Measurements from ENCODE around the gene ADAMTS6.

The ADAMTS6 gene

DNA sequence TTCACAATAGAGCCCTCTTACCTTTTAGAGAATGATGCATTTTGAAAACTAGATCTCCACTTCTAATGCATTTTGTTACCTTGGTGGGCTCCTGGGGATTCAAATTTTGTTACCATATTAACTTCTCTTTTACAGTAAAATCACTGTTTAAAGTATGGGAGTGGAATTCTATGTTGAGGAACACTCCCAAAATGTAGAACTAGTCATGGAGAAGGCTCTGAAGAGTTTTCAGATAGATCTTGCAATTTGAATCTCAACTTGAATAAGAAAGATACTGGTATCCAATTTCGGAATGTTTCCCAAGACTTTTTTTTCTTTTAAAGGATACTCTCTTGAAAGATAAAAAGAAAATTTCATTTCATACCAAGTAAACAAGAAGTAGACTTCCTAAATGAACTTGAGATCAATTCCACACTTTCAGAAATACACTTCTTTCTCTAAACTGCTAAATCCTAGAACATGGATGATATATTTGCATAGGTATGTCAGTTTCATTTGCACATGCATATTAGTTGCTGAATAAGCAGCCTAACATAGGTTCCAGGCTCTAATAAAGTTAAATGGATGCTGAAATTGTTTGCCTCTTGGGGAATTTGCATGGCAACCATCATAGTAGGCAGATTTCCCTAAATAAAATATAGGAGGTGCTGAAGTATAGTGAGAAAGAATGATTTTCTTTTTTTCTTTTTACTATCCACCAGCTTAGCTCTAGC is 205.4 kb downstream of the ADAMTS6 start:
- DNase-seq = no peak

DNA sequence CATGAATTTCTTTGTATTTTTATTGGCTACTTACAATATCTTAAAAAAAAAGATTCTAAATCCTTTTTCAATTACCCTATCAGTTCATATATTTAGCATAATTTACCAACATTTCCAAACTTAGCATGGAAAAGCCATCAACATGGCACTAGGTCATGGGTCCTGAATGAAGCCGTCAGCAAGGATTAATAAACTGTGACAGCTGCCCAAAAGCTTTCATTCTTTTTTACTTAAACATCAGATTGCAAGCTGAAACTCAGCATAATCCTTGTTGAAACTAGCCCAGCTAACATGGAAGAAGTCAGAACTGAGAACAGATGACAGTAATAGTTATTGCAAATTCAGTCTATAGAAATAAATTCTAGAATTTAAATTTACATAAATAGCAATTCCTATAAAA is 209.8 kb downstream of the ADAMTS6 start:
- no peak for DNase-seq

DNA sequence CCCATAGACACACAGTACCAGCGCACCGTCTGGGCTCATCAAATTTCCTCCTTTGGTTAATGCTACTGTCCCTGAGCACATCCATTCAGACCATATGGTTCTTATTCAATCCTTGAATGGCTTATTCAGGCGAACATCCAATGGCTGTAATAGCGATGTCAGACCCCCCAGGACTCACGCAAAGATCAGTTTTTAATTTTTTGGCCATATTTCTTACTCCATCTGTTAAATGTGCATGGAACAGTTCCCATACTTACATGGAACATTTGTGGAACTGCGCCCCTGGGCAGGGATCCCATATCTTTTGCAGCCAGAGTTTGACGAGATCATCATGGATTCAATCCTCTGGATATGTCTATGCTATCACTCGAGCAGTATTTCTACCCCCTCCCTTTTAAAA is 213.2 kb downstream of the ADAMTS6 start:
- DNase-seq = no peak

DNA sequence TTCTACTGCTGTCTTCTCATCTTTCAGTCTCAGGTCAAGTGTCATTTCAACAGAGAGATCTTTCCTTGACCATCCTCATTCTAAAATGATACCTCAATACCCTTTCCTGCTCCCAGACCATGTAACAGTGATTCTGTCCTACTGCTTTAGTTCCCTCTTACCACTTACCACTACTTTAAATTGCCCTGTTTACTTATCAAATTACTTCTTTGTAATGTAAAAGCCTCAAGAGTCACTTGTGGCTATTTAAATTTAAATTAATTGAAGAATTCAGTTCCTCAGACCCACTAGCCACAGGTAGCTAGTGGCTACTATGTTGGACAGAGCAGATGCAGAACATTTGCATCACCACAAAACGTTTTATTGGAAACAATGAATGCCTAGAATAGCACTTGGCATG is 217.3 kb downstream of the ADAMTS6 start:
- DNase-seq = no peak

DNA sequence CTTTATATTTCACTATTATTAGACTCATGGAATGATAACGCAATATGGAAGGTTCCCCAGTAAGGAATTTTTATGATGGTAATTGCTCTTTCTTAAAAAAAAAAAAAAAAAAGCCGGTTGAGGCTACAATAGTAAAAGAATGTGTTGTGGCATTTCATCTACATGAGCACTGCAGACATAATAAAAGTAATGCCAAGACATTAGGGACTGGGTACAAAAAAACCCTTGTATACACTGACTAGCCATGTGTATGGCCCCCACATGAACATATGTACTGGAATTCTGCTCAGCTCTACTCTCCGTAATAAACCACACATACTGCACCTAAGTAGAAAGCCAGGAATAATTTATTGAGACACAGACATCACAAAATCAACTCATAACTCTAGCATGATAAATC is 218.4 kb downstream of the ADAMTS6 start:
- no peak for DNase-seq

DNA sequence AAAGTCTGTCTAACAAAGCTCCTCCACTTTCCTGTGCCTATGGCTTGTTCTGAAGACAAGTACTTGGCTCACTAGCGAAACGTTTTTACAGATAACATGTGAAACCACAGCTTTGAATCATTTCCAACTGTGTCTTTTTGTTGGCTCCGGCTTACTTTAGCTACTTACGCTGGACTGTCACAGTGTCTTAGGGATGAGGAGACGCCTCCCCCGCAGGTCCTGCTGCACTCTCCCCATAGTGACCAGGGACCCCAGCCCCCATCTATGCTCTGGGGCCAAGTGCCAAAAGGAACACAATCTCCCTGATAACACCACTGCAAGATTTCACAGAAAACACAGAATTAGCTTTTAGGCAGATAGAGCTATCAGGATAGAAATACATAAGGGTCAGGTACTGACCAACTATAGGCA is 219.1 kb downstream of the ADAMTS6 start:
- DNase-seq = no peak

DNA sequence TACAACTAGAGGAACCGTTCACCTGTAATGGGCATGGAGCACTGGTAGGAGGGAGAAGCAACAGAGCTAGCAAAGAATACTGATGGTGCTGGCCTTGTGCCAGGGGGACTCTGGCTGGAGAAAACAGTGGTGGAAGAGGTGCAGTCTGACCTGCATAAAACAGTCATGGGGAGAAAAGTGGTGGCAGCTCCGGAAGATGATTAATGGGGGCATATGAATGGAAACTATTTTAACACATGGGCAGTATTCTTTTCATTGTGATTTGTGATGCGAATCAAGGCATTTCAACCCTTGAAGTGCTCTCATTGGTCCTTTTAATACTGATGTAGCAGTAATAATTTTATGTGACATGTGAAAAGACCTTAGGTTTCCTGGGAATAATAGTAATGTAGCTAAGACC is 219.6 kb downstream of the ADAMTS6 start:
- DNase-seq = no peak

DNA sequence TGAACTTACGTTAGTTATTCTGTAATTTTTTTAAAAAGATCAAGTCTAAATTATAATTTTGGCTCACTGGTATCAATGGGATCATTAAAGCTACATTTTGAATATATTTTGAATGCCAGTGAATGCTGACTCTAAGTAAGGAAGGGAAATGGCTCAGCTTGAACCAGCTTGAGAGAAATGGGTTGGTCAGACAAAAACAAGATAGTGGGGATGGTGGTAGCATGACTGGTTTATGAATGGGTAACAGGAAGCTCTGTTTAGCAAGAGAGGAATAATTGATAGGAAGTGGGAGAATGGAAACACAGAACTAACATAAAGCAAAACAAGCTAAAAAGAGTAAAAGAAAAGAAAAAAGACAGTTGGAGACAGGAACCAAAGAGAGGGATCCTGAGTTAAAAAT is 220.2 kb downstream of the ADAMTS6 start:
- DNase-seq = no peak

DNA sequence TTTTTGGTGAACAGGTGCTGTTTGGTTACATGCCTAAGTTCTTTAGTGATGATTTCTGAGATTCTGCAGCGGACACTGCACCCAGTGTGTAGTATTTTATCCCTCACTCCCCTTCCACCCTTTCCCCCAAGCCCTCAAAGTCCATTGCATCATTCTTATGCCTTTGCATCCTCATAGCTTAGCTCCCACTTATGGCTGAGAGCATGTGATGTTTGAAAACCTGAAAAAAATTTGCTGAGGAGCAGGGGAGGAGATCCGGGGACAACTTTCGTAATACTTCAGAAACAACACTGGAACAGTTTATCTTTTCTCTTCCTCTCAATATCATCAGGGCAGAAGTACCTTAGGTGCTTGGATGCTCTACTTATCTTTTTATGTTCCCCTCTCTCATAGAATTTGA is 226.4 kb downstream of the ADAMTS6 start:
- DNase-seq = no peak

DNA sequence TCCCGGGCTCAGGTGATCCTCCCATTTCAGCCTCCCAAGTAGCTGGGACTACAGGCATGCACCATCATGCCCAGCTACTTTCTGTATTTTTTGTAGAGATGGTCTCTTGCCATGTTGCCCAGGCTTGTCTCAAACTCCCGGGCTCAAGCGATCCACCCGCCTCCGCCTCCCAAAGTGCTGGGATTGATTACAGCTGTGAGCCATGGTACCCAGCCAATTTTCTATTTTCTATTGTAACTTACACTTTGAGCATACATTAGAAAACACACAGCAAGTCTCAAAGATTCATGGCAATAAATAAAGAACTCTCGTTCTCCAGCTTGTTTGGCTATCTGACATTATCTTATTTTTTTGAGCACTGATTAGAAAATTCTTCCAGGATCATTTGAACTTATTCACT is 228.7 kb downstream of the ADAMTS6 start:
- no peak for DNase-seq

DNA sequence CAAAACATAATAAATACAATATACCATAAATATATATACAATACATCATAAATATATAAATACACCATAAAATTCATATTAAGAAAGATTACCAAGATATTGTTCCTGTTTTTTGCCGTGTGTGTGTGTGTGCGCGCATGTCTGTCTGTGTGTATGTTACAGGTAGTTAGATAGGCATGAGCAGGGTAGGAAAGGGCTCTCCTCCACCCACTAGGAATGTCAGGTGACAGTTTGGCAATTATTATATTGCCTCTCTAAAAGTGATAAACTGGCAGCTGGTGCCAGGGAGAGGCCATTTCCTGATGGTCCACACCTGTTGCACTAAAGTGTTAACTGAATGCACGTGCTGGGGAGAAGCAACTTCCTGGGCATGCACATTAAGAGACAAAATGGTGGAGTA is 232.8 kb downstream of the ADAMTS6 start:
- DNase-seq = no peak

DNA sequence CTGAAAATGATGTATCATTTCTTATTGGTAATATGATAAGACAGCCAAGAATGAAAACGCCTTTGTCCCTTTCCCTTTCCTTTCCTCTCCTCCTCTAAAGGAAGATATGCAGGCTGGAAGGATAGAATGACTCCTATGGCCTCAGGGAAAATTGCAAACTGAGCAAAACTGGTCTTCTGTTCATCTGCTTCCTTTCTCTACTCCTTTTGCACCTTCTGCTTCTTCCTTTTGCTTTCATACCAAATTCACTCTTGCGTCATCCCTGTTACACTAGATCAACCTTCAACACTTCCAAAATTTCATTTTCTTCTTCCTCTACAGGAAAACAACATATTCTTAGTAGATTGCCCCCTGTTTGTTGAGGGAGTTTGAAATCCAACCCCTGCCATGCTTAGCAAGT is 234.1 kb downstream of the ADAMTS6 start:
- DNase-seq = no peak

DNA sequence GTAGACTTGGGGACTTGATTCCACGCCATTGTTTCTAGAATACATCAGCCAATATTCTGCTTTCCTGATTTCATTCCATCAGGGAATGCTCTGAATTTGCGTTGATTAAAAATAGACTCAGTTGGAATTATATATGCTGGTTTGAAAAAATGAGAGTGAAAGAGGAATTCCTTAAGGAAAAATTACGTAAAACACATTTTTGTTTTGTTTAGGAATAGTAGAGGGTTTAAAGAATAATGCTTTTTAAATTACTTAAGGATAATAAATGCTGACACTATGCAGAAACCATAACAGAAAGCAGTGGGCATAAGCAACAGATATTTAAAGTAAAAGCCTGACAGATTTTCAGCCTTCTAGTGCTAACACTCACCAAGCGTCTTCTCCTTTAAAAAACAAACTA is 235.0 kb downstream of the ADAMTS6 start:
- no peak for DNase-seq

DNA sequence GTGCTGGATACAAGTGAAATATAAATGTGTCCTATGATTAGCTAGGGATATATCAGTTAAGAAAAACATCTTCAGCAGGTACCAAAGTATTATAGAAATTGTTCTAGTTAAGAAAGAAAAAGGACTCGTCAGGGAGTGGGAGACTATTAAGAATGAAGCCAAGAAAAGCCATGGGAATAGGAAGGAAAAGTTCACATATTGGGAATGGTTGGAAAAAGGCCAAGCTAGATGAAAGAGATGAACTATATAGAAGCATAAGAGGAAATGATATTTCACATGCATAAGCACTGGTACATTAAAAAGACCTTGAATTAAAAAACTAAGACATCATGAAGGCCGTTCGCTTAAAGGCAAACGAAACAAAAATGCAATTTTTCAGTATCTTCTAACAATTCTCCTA is 237.7 kb downstream of the ADAMTS6 start:
- no peak for DNase-seq

DNA sequence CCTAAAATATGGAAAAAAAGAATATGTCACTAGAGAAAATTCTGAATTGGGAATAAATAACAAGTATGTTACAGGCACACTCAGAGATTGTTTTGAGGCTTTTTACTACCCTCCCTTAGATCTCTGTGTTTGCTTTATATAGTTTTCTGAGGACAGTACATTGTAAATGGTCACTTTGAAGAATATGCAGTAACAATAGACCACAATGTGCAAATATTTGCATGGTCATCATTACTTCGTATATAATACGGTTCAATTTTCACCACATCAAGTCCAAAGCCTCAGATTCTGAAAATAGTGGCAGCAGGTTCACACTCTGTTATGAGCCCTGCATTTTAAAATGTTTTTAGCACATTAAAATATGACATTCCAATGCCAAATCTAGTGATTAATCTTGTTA is 238.6 kb downstream of the ADAMTS6 start:
- DNase-seq = no peak

DNA sequence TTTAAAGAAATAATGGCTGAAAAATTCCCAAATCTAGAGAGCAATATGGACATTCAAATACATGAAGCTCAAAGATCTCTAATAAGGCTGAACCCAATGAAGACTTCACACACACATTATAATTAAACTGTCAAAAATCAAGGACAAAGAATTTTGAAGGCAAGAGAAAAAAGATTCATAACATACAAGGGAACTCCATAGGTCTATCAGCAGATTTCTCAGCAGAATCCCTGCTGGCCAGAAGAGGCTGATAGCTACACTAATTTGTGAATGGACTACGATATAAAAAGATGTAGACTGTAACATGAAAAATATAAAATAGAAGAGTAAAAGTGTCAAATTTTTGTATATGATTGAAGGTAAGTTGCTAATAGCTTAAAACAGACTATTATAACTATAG is 251.9 kb downstream of the ADAMTS6 start:
- DNase-seq = no peak

DNA sequence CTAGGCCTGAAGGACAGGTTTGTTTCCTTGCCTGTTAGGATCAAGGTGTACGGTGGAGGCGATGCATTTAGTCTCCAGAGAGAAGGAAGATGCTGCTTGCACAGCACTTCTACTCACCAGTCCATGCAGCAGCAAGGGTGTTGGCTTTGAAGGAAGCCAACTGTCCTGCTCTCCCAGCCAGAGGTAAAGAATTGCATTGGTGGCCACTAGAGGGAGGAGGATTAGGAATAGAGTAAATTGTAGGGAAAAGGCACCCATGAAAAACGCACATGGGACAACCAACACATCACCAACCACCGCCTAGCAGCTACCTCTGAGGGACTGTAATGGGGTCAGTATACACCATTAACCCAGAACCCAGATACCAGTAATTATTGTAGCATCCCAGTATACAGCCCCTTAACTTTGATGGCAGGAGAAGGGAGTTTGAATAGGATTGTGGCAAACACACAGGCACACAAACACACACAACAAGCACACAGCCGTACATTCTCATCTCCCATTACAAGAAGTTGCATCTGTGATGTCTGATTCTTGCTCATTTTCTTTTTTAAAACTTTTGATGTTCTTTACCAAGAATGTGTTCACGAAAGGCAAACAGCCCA is 267.7 kb downstream of the ADAMTS6 start:
- DNase-seq = no peak

DNA sequence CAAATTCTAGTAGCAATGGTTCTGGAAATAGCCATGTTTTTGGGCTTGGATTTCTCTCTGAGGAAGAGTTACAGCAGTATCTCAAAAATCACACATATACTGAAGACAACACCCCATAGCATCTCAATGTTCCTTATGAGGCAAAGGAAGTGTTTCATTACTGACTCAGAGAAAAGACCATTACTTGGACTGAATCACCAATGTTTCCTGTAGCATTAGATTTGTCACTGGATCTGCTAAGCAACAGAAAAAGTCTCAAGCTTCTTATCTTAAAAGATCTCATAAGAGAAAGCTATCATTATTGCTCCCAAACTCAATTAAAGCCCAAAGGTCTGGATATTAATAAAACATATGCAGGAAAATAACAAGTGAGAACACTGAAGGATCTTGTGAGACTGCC is 272.4 kb downstream of the ADAMTS6 start:
- no peak for DNase-seq

DNA sequence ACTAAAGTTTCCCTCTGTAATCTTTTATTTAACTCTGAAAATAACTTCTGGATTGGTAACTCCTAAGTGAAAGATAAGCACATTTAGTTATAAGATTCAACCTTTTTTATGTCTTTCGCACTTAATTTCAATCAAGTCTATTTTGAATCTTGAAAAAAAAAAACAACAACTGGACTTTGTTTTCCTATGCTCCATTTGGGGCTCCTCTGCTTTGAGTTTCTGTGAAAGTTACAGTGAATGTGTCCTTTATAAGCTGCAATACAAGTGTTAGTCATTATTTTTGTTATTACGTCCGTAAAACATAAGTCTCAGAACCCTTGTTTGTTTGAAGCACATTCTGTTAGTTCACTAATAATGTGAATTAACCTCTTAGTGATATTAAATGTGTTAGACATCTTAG is 276.8 kb downstream of the ADAMTS6 start:
- DNase-seq = no peak

DNA sequence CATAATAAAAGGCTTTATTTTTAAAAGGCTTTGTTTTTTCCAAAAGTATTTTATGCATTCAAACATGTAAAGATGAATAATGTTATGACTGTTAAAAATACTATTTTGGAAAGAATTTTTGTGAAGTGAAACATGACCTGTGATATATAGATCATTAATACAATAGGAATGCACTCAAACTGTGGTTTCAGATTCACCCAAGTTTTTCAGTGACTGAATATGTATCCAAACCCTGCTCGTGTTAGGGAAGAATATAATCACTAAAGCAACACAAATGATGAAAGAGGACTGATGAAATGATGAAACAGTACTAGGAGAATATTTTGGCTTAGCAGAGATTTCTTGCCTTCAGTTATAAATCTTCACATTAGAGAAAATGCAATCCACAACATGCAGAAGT is 278.0 kb downstream of the ADAMTS6 start:
- DNase-seq = no peak

DNA sequence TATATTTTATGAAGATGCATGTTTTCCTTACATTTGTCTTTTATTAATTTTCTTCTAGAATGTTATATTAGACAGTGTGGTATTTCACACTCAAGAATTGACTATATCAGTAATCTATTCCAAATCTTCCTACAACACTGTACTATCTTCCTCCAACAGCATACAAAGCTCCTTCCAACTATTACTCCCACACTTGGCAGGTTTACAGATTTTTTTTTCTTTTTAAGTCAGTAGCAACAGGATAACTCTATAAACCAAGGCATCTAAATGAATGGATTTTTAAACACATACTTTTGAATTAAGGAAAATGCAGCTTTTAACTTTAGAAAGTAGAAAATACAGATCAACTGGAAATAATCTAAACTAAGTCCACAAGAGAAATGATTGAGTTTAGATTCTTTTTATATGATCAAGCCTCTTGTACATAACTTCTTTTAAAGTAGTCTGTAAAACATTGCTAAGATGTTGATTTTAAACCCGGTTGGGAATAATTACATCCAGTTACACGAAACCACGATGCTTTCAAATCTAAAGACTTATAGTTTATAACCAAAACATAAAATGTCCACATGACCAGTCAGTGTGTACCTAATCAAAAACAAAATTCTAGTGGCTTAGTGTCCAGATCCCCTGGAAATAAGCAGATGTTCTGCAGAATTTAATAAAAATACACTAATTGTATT is 281.6 kb downstream of the ADAMTS6 start:
- no peak for DNase-seq

DNA sequence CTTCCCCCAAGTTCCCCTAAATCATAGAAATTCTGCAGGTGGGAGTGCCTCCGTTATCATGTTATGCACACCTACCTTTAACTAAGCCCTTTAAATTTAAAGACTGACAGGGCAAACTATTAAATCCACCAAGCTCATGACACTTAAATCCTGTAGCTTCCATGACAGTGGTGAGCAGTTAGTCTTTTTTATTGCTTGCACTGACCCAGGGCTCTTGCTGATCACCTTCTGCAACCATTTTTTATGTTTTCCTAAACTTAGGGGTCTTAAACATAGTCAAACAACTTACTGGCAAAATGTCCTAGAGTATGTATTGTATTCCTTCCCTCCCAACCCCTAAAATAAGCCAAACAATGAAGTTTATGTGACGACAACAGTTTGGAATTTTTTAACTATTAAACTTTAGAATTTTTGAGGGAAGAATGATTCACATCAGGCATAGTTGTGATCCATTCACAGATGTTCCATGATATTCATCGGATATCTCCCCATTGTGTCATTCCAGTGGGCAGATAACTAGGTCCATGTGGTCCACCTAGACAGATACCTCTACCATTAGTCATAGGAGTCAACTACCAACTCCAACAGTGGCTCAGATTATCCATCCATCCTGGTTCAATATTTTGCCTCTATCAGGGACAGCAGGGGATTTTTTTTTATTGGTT is 283.1 kb downstream of the ADAMTS6 start:
- no peak for DNase-seq

DNA sequence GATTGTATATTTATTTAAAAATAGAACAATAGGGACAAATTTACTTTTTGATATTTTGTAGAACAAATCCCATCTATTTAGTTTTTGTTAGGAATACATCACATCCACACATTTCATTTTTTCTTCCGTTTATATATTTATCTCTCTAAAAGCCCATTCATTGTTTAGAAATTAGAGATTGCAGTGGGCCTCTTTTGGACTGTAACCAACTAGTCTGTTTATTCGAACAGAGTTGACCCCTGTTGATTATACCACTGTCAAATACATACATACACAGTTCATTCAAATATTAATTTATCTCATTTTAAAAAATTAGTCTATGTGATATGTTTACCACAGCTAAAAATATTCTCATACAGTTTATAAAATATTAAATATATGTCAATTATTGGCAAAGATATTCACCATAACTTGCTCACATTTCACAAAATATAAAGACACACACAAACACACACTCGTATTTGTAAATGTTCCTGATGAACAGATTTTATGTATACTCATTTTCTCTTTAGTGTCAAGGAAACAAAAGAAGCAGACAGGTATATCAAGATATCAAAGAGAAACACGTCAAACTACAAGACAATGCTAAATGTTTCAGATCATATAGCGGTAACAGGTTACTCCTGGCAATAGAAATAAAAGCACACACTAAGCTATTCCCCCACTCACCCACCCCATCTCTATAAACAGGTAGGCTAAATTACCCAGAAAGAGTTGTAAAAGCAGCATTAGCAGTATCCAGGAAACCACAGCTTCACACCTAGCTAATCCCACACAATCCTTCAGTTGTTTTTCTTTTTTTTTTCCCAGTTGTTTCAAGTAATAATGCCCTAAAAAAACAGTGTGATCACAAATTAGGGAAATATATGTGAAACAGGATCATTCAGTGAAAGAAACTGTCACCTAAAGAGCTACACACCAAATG is 283.9 kb downstream of the ADAMTS6 start:
- no peak for DNase-seq

Data from CD4-positive, alpha-beta T cell treated with Interferon gamma for 1 hour (primary cell).